BE2C (cell line): Measurements from ENCODE around the gene MYH4. TPM values are rescaled to one million over a fixed set of nuclear protein-coding genes. Genes with fewer than 3 reads are reported as not detected.

Experiments used
- DNase-seq: peaks from one replicate; pipeline ENCODE4 v3.0.0-alpha.2; 2020
- H3K27me3 ChIP-seq: fragments of 250-450 bp; sonication (Bioruptor Pico); 2 replicates; pipeline ENCODE4 v1.5.1; 2020; ENCODE audit warnings: mild to moderate bottlenecking
- H3K36me3 ChIP-seq: fragments of 250-450 bp; sonication (Bioruptor Pico); 2 replicates; pipeline ENCODE4 v1.5.1; 2020; ENCODE audit warnings: mild to moderate bottlenecking
- H3K4me1 ChIP-seq: fragments of 250-450 bp; sonication (Bioruptor Pico); 2 replicates; pipeline ENCODE4 v1.5.1; 2020
- H3K4me3 ChIP-seq: 2 replicates; pipeline ENCODE4 v1.5.1; 2011; ENCODE audit warnings: low read depth, low read length
- H3K9me3 ChIP-seq: fragments of 250-450 bp; sonication (Bioruptor Pico); 2 replicates; pipeline ENCODE4 v1.5.1; 2020
- polyA plus RNA-seq: library from polyadenylated mRNA; unstranded; fragments of >200 nt; gene quantifications from one replicate; pipeline ENCODE4 v1.2.1, GENCODE V29; 2012; ENCODE audit warnings: low read depth, missing spikeins; ENCODE audit not compliant: insufficient read length, insufficient read depth
- TF ChIP-seq, protein P1 (sequence below): IDR thresholded peaks from 2 replicates; pipeline ENCODE4 v1.5.1; 2012; ENCODE audit warnings: mild to moderate bottlenecking, low read depth, low read length

Gene MYH4
- 0.12 TPM for polyA plus RNA-seq

DNA sequence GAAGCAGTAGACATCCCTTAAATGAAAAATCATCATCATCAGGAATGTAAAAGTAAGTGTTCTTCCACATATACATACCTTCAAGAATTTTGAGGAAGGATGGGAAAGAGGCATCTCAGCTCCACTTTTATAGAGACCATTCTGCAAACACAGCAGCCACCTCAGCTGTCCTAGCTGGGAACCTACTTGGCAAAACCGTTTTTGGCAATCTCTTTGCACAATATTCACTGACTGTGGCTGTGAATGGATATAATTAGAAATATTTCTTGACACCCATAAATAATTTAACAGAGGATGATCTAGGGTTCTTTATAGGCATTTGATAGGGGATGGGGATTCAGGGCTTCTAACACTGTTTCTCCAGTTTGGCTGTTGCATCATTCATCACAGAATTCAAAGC is at the start of gene MYH4:
Gene MYH4, minus strand, starts transcription at position 101 of the 400 bp plus-strand sequence. CDS start 2,814 bp downstream, outside the sequence.
- DNase-seq, result no peak
- Histone ChIP-seq H3K4me1 (no peaks in the 10 kb centered on the region), H3K27me3 (no peaks in the 10 kb centered on the region), H3K4me3 (no peak within 1 kb of the TSS), H3K36me3 (no peaks in the 10 kb centered on the region), H3K9me3 (no peaks in the 10 kb centered on the region)
- TF ChIP-seq, protein P1, sequence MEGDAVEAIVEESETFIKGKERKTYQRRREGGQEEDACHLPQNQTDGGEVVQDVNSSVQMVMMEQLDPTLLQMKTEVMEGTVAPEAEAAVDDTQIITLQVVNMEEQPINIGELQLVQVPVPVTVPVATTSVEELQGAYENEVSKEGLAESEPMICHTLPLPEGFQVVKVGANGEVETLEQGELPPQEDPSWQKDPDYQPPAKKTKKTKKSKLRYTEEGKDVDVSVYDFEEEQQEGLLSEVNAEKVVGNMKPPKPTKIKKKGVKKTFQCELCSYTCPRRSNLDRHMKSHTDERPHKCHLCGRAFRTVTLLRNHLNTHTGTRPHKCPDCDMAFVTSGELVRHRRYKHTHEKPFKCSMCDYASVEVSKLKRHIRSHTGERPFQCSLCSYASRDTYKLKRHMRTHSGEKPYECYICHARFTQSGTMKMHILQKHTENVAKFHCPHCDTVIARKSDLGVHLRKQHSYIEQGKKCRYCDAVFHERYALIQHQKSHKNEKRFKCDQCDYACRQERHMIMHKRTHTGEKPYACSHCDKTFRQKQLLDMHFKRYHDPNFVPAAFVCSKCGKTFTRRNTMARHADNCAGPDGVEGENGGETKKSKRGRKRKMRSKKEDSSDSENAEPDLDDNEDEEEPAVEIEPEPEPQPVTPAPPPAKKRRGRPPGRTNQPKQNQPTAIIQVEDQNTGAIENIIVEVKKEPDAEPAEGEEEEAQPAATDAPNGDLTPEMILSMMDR, result no peak

- H3K4me3 ChIP-seq, result no peak within 1 kb of the TSS
- no peaks in the 10 kb centered on the region for H3K9me3 ChIP-seq
- H3K4me1 ChIP-seq, result no peaks in the 10 kb centered on the region
- TF ChIP-seq, protein P1, result no peak
- no peak for DNase-seq
- H3K36me3 ChIP-seq, result no peaks in the 10 kb centered on the region
- no peaks in the 10 kb centered on the region for H3K27me3 ChIP-seq
These were observed 49.1 kb upstream of the MYH4 start, which contains the start of gene MYH1 for GRCh38 chr17:10518271-10519037. MYH1 (minus strand) TSS chr17:10518542; CDS start chr17:10516642, 1,900 bp downstream.

DNA sequence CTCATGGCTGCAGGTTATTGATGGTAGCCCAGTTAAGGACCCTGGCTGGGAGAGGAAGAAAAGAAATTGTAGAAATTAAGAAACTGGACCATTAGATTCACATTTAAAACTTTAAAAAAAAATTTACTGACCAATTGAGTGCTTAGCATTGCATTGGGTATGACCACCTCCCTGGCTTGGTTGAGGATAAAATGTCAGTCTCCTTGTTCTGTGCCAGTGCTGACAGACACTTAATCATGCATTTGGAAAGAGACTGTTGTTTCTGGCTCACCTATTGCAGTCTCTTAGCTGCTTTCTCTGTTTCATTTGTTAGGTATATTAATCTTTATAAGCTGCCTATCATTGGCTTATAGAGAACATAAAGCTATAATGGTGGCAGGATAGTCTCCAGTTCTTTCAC is 47.3 kb upstream of the MYH4 start:
- Histone ChIP-seq H3K4me3 (no peak overlapping the region), H3K9me3 (no peaks in the 10 kb centered on the region), H3K4me1 (no peaks in the 10 kb centered on the region), H3K27me3 (no peaks in the 10 kb centered on the region), H3K36me3 (no peaks in the 10 kb centered on the region)
- TF ChIP-seq, protein P1, result no peak
- DNase-seq, result no peak

- Histone ChIP-seq H3K9me3 (no peaks in the 10 kb centered on the region), H3K27me3 (no peaks in the 10 kb centered on the region), H3K4me3 (no peak overlapping the region), H3K36me3 (no peaks in the 10 kb centered on the region), H3K4me1 (no peaks in the 10 kb centered on the region)
- TF ChIP-seq, protein P1, result no peak
- DNase-seq, result no peak
These were observed 46.7 kb upstream of the MYH4 start for GRCh38 chr17:10516065-10516464.

- no peak for DNase-seq
- TF ChIP-seq, protein P1, result no peak
These were observed 44.1 kb upstream of the MYH4 start for GRCh38 chr17:10513299-10514067.

More at GRCh38 chr17:10513299-10514067, 44.1 kb upstream of the MYH4 start:
- H3K36me3 ChIP-seq, result no peaks in the 10 kb centered on the region
- H3K9me3 ChIP-seq, result no peaks in the 10 kb centered on the region
- no peak overlapping the region for H3K4me3 ChIP-seq
- no peaks in the 10 kb centered on the region for H3K4me1 ChIP-seq
- no peaks in the 10 kb centered on the region for H3K27me3 ChIP-seq
